HepG2 (cell line): Measurements from ENCODE around the gene OR1M1. TPM values are rescaled to one million over a fixed set of nuclear protein-coding genes. Genes with fewer than 3 reads are reported as not detected.

Experiments
- ATAC-seq: fragments of 200-7000 bp; cut with Tn5 transposase; 3 replicates; pipeline ENCODE4 v1.9.1; 2020; ENCODE audit warnings: mild to moderate bottlenecking, moderate library complexity
- BruUV-seq: library from RNA; stranded (reverse); fragments of 400-500 nt; replicated peaks from 2 replicates; lab custom pipeline; 2021; lab: Mats Ljungman, UMichigan
- CTCF ChIA-PET: fragments of 300-600 bp; formaldehyde crosslinking; extraction: SDS; loops from one replicate; lab custom pipeline; 2021; ENCODE audit warnings: low total read pairs, inconsistent platforms, low intra/inter-chr PET ratio; lab: Yijun Ruan, JAX
- POLR2A ChIA-PET: fragments of 350-600 bp; sonication (Branson Sonifier 250); formaldehyde crosslinking; loops from one replicate; lab custom pipeline; 2020; ENCODE audit warnings: antibody characterized with exemption, inconsistent platforms; lab: Yijun Ruan, JAX
- DNase-seq: peaks from one replicate; pipeline ENCODE4 v3.0.0-alpha.2; 2015; ENCODE audit warnings: low spot score
- FAIRE-seq: peaks from 3 replicates; lab custom pipeline; 2011; peaks lifted over from hg19 to GRCh38; lab: Jason Lieb, UNC
- H2AFZ ChIP-seq: one replicate; pipeline ENCODE4 v1.6.1; 2011; ENCODE audit warnings: low read length, inconsistent platforms
- H3K27ac ChIP-seq: fragments of 300-600 bp; 3 replicates; pipeline ENCODE4 v1.8.0; 2011; ENCODE audit warnings: mixed run types, mild to moderate bottlenecking, mixed read lengths, low read length, inconsistent platforms; ENCODE audit not compliant: insufficient read depth; ENCODE audit errors: extremely low read length
- H3K27me3 ChIP-seq, 2 experiments: fragments of 200-600 bp in 1 of 2; 2 replicates in 1 of 2; 3 replicates in 1 of 2; pipeline versions ENCODE4 v1.6.0 to v1.8.0; 2011; ENCODE audit warnings: low read length in 2 of 2, mild to moderate bottlenecking in 2 of 2, moderate library complexity in 2 of 2, inconsistent platforms in 1 of 2; ENCODE audit not compliant: insufficient read depth in 2 of 2, control insufficient read depth in 1 of 2
- H3K36me3 ChIP-seq, 2 experiments: fragments of 200-600 bp in 1 of 2; replicated peaks in 1 of 2; 2 replicates in 1 of 2; 3 replicates in 1 of 2; pipeline versions ENCODE4 v1.5.1 to v1.8.0; 2011; ENCODE audit warnings: low read length in 2 of 2, inconsistent platforms in 1 of 2; ENCODE audit not compliant: insufficient read depth in 2 of 2, control insufficient read depth in 1 of 2
- H3K4me1 ChIP-seq: 2 replicates; pipeline ENCODE4 v1.5.1; 2012; ENCODE audit warnings: low read length, inconsistent platforms; ENCODE audit not compliant: insufficient read depth
- H3K4me2 ChIP-seq: 2 replicates; pipeline ENCODE4 v1.6.0; 2011; ENCODE audit warnings: low read depth, low read length, inconsistent platforms
- H3K4me3 ChIP-seq, 3 experiments: fragments of 200-600 bp in 1 of 3; sonication (generic), shearing (Covaris generic) in 1 of 3; replicated peaks in 1 of 3; 2 replicates each; pipeline ENCODE4 v1.5.1; 2011 to 2016; ENCODE audit warnings: low read length in 3 of 3, inconsistent platforms in 2 of 3, low read depth in 2 of 3, mild to moderate bottlenecking in 2 of 3, control low read depth in 1 of 3, mixed read lengths in 1 of 3; ENCODE audit not compliant: insufficient read depth in 1 of 3
- H3K79me2 ChIP-seq: one replicate; pipeline ENCODE4 v1.6.1; 2011; ENCODE audit warnings: low read length, inconsistent platforms; ENCODE audit not compliant: insufficient read depth
- H3K9ac ChIP-seq: 2 replicates; pipeline ENCODE4 v1.6.0; 2011; ENCODE audit warnings: mild to moderate bottlenecking, low read depth, low read length, inconsistent platforms; ENCODE audit not compliant: insufficient read depth
- H3K9me3 ChIP-seq: 2 replicates; pipeline ENCODE4 v1.5.1; 2012; ENCODE audit warnings: mild to moderate bottlenecking, low read length
- H4K20me1 ChIP-seq: 2 replicates; pipeline ENCODE4 v1.6.0; 2011; ENCODE audit warnings: inconsistent platforms, mild to moderate bottlenecking, low read length, moderate library complexity; ENCODE audit not compliant: insufficient read depth
- JARID2 ChIP-seq: sonication (generic); formaldehyde crosslinking; IDR thresholded peaks from 2 replicates; pipeline ENCODE4 v1.8.1; 2023; ENCODE audit warnings: missing genetic modification reagents, inconsistent platforms; ENCODE audit not compliant: insufficient replicate concordance
- WGBS: methylation state at CpG from one replicate; pipeline ENCODE4 v1.1.6; 2017; ENCODE audit warnings: low lambda C conversion rate; 5-methylcytosine and 5-hydroxymethylcytosine counted together
- in situ Hi-C: cut with HindIII; loops from 2 replicates; pipeline ENCODE4 v1.10.0; 2017; ENCODE audit warnings: low pct_unique_long_range_greater_than_20kb; ENCODE audit not compliant: extremely low pct_ligation_motif_present
- intact Hi-C: fragments of 100-400 bp; cut with micrococcal nuclease; formaldehyde crosslinking; loops from one replicate; pipeline ENCODE4 v1.10.0; 2022; ENCODE audit not compliant: unreplicated experiment
- polyA plus RNA-seq, 8 experiments: library from polyadenylated mRNA; depleted of rRNA in 3 of 8; stranded (reverse) in 7 of 8; unstranded in 1 of 8; fragments of >200 nt; fragmentation: Illumina TruSeq in 4 of 8; extraction: Trizol in 4 of 8; gene quantifications; 2 replicates each; pipeline versions ENCODE4 v1.2.1 to v1.2.3, GENCODE V29; 2011 to 2016; ENCODE audit warnings: low read depth in 4 of 8, missing spikeins in 1 of 8, mixed read lengths in 1 of 8; ENCODE audit not compliant: insufficient read depth in 1 of 8
- total RNA-seq, 5 experiments: library from RNA; depleted of rRNA; stranded (reverse); fragments of >200 nt; fragmentation: Illumina TruSeq; extraction: Trizol; gene quantifications; 2 replicates each; pipeline ENCODE4 v1.2.3, GENCODE V29; 2016; ENCODE audit warnings: low read depth in 1 of 5
- TF ChIP-seq, protein P1 (sequence below): sonication (generic); formaldehyde crosslinking; IDR thresholded peaks from 2 replicates; pipeline ENCODE4 v1.4.0; 2020; ENCODE audit warnings: mild to moderate bottlenecking, missing genetic modification reagents

OR1M1 gene
- total and polyA plus RNA-seq, 2 of the 13 experiments (the other 11 are each of a cell fraction or from before 2014, with no cell fraction given): not detected

DNA sequence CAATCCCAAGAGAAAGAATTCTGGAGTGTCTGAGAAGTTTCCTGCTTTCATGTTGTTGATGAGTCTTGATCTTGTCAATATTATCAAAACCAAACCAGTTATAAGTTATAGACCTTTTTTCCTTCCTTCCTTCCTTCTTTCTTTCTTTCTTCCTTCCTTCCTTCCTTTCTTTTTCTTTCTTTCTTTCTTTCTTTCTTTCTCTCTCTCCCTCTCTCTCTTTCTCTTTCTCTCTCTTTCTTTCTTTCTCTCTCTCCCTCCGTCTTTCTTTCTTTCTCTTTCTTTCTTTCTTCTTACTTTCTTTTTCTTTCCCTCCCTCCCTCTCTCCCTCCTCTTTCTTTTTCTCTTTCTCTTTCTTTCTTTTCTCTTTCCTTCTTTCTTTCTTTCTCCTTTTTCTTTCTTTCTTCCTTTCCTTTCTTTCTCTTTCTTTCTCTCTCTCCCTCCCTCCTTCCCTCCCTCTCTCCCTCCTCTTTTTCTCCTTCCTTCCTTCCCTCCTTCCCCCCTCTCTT, 40.1 kb downstream of the OR1M1 start, which contains the start of gene OR7G3:
Gene OR7G3 (minus strand): TSS at position 51 of the 506 bp plus-strand sequence. CDS start 0 bp downstream, at position 51.
- no peak within 1 kb of the TSS for H3K27ac ChIP-seq
- no peaks in the 10 kb centered on the region for H3K79me2 ChIP-seq
- no peak within 1 kb of the TSS for H3K4me3 ChIP-seq
- 4% methylated on average over 1 of the region's 1 CpG for WGBS
- no peaks in the 10 kb centered on the region for H3K27me3 ChIP-seq
- intact Hi-C loops (no loop called here), in situ Hi-C loops (loop anchor here (25.0 kb wide), 1 partner anchor 660 kb away; no protein-coding TSS in a partner anchor)
- H3K4me2 ChIP-seq: no peak within 1 kb of the TSS
- H3K9me3 ChIP-seq: no peaks in the 10 kb centered on the region
- ChIA-PET POLR2A (no interaction called here), CTCF (no interaction called here)
- no peak within 1 kb of the TSS for H3K9ac ChIP-seq
- DNase-seq (no peak), ATAC-seq (no peak), FAIRE-seq (no peak)
- no TSS peak for BruUV-seq
- H2AFZ ChIP-seq: no peak within 1 kb of the TSS
- H3K36me3 ChIP-seq: no peaks in the 10 kb centered on the region
- TF ChIP-seq JARID2: no peak
- TF ChIP-seq, protein P1, sequence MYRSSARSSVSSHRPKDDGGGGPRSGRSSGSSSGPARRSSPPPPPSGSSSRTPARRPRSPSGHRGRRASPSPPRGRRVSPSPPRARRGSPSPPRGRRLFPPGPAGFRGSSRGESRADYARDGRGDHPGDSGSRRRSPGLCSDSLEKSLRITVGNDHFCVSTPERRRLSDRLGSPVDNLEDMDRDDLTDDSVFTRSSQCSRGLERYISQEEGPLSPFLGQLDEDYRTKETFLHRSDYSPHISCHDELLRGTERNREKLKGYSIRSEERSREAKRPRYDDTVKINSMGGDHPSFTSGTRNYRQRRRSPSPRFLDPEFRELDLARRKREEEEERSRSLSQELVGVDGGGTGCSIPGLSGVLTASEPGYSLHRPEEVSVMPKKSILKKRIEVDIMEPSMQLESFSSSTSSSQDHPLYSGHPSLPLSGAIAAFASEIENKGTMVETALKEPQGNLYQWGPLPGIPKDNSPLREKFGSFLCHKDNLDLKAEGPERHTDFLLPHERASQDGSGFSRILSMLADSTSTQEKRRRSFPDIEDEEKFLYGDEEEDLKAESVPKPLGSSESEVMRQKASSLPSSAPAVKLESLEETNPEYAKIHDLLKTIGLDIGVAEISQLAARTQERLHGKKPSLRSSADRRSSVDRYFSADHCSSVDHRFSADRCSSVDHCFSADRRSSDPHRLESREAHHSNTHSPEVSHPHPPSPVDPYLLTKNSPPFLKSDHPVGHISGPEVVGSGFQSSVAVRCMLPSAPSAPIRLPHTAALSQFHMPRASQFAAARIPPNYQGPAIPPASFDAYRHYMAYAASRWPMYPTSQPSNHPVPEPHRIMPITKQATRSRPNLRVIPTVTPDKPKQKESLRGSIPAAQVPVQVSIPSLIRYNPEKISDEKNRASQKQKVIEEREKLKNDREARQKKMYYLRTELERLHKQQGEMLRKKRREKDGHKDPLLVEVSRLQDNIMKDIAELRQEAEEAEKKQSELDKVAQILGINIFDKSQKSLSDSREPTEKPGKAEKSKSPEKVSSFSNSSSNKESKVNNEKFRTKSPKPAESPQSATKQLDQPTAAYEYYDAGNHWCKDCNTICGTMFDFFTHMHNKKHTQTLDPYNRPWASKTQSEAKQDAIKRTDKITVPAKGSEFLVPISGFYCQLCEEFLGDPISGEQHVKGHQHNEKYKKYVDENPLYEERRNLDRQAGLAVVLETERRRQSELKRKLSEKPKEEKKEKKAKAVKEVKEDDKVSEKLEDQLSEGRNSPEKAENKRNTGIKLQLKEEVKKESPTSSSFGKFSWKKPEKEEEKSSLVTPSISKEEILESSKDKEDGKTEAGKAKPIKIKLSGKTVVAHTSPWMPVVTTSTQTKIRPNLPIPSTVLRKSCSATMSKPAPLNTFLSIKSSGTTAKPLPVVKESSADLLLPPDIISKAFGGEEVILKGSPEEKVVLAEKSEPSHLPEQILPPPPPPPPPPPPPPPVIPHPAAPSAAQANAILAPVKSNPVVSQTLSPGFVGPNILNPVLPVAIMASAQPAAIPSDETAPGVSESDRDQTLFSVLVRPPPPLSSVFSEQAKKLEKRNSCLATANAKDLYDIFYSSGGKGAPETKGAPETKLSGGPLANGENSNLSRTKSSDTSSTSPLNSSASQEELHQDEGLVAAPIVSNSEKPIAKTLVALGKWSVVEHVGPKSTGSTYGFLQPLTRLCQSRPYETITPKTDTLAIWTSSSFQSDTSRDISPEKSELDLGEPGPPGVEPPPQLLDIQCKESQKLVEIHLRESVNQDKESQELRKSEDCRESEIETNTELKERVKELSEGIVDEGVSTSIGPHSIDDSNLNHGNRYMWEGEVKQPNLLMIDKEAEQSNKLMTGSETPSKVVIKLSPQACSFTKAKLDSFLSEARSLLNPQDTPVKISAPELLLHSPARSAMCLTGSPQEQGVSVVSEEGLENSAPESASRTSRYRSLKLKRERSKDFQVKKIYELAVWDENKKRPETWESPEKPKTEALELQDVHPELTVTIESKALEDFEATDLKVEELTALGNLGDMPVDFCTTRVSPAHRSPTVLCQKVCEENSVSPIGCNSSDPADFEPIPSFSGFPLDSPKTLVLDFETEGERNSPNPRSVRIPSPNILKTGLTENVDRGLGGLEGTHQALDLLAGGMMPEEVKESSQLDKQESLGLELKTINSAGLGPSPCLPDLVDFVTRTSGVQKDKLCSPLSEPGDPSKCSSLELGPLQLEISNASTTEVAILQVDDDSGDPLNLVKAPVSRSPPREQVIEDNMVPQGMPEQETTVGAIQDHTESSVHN (CRISPR knock-in tag): no peak
- H3K4me1 ChIP-seq: no peaks in the 10 kb centered on the region
- no peaks in the 10 kb centered on the region for H4K20me1 ChIP-seq
